IMR-90 (cell line): Measurements from ENCODE around the gene CDADC1. TPM values are rescaled to one million over a fixed set of nuclear protein-coding genes. Genes with fewer than 3 reads are reported as not detected.

Experiments
- ATAC-seq: fragments of 200-7000 bp; cut with Tn5 transposase; 2 replicates; pipeline ENCODE4 v1.9.1; 2020; ENCODE audit warnings: low read depth, mild to moderate bottlenecking, moderate library complexity
- BruUV-seq: library from RNA; stranded (reverse); fragments of 400-500 nt; replicated peaks from 2 replicates; lab custom pipeline; 2021; lab: Mats Ljungman, UMichigan
- CTCF ChIA-PET: fragments of 300-600 bp; formaldehyde crosslinking; extraction: SDS; loops from one replicate; lab custom pipeline; 2021; ENCODE audit warnings: antibody characterized with exemption; lab: Yijun Ruan, JAX
- POLR2A ChIA-PET: fragments of 300-600 bp; sonication (Branson Sonifier 250); formaldehyde crosslinking; loops from one replicate; lab custom pipeline; 2022; ENCODE audit warnings: antibody characterized with exemption; ENCODE audit not compliant: unreplicated experiment; lab: Charles Lee
- DNase-seq: peaks from one replicate; pipeline ENCODE4 v3.0.0; 2013
- H2AFZ ChIP-seq: replicated peaks from 2 replicates; pipeline ENCODE3; 2013; ENCODE audit warnings: low read length, mild to moderate bottlenecking; ENCODE audit not compliant: poor library complexity
- H2AK5ac ChIP-seq: 2 replicates; pipeline ENCODE4 v1.6.1; 2013; ENCODE audit warnings: low read depth, low read length, inconsistent platforms
- H2AK9ac ChIP-seq: replicated peaks from 2 replicates; pipeline ENCODE3; 2013; ENCODE audit warnings: mild to moderate bottlenecking, low read depth, low read length, moderate library complexity; ENCODE audit not compliant: poor library complexity
- H2BK120ac ChIP-seq: 2 replicates; pipeline ENCODE4 v1.6.1; 2013; ENCODE audit warnings: low read depth, low read length, inconsistent platforms
- H2BK15ac ChIP-seq: 3 replicates; pipeline ENCODE4 v1.6.1; 2013; ENCODE audit warnings: low read depth, low read length, inconsistent platforms
- H2BK20ac ChIP-seq: 2 replicates; pipeline ENCODE4 v1.6.1; 2013; ENCODE audit warnings: low read depth, mild to moderate bottlenecking, inconsistent platforms, low read length, moderate library complexity
- H2BK5ac ChIP-seq: 2 replicates; pipeline ENCODE4 v1.6.1; 2013; ENCODE audit warnings: mild to moderate bottlenecking, low read depth, low read length, inconsistent platforms; ENCODE audit not compliant: poor library complexity, severe bottlenecking
- H3K14ac ChIP-seq: replicated peaks from 2 replicates; pipeline ENCODE4 v1.6.1; 2013; ENCODE audit warnings: low read depth, low read length, inconsistent platforms
- H3K18ac ChIP-seq: 2 replicates; pipeline ENCODE4 v1.6.1; 2013; ENCODE audit warnings: low read depth, low read length, control low read depth
- H3K23ac ChIP-seq: 2 replicates; pipeline ENCODE4 v1.6.1; 2013; ENCODE audit warnings: low read depth, low read length, inconsistent platforms
- H3K27ac ChIP-seq: 2 replicates; pipeline ENCODE4 v1.5.1; 2013; ENCODE audit warnings: mild to moderate bottlenecking, control low read depth, low read length; ENCODE audit not compliant: insufficient read depth
- H3K27me3 ChIP-seq: 2 replicates; pipeline ENCODE4 v1.6.1; 2013; ENCODE audit warnings: low read length; ENCODE audit not compliant: control insufficient read depth, insufficient read depth
- H3K36me3 ChIP-seq: 2 replicates; pipeline ENCODE4 v1.6.1; 2013; ENCODE audit warnings: low read length, mixed read lengths; ENCODE audit not compliant: control insufficient read depth, insufficient read depth
- H3K4ac ChIP-seq: 2 replicates; pipeline ENCODE4 v1.6.1; 2013; ENCODE audit warnings: low read depth, low read length, inconsistent platforms
- H3K4me1 ChIP-seq: 2 replicates; pipeline ENCODE4 v1.6.1; 2013; ENCODE audit warnings: low read length, mixed read lengths; ENCODE audit not compliant: control insufficient read depth, insufficient read depth
- H3K4me2 ChIP-seq: 2 replicates; pipeline ENCODE4 v1.6.1; 2013; ENCODE audit warnings: low read depth, mild to moderate bottlenecking, control low read depth, low read length, moderate library complexity
- H3K4me3 ChIP-seq: 2 replicates; pipeline ENCODE4 v1.5.1; 2013; ENCODE audit warnings: low read depth, mild to moderate bottlenecking, control low read depth, low read length, moderate library complexity; ENCODE audit not compliant: insufficient read depth
- H3K56ac ChIP-seq: 2 replicates; pipeline ENCODE4 v1.6.1; 2013; ENCODE audit warnings: low read length, inconsistent platforms; ENCODE audit not compliant: insufficient read depth; ENCODE audit errors: extremely low read depth
- H3K79me1 ChIP-seq, 2 experiments: 2 replicates each; pipeline ENCODE4 v1.6.1; 2013; ENCODE audit warnings: low read length in 2 of 2, inconsistent platforms in 1 of 2, low read depth in 1 of 2
- H3K9ac ChIP-seq: 2 replicates; pipeline ENCODE4 v1.6.1; 2013; ENCODE audit warnings: low read depth, low read length, control low read depth
- H3K9me1 ChIP-seq: 2 replicates; pipeline ENCODE4 v1.6.1; 2013; ENCODE audit warnings: low read length, inconsistent platforms; ENCODE audit not compliant: insufficient read depth
- H3K9me3 ChIP-seq: 2 replicates; pipeline ENCODE4 v1.6.1; 2013; ENCODE audit warnings: low read length; ENCODE audit not compliant: control insufficient read depth, insufficient read depth
- H4K20me1 ChIP-seq: 2 replicates; pipeline ENCODE4 v1.6.1; 2013; ENCODE audit warnings: low read length, inconsistent platforms; ENCODE audit not compliant: insufficient read depth
- H4K5ac ChIP-seq: 2 replicates; pipeline ENCODE4 v1.6.1; 2013; ENCODE audit warnings: mild to moderate bottlenecking, low read depth, low read length, control low read depth
- H4K8ac ChIP-seq, 2 experiments: 2 replicates each; pipeline ENCODE4 v1.6.1; 2013; ENCODE audit warnings: low read depth in 2 of 2, low read length in 2 of 2, control low read depth in 1 of 2, inconsistent platforms in 1 of 2
- H4K91ac ChIP-seq: 2 replicates; pipeline ENCODE4 v1.6.1; 2013; ENCODE audit warnings: low read depth, low read length, inconsistent platforms; ENCODE audit not compliant: insufficient read depth
- BHLHE40 ChIP-seq: fragments of 150-350 bp; IDR thresholded peaks from 2 replicates; pipeline ENCODE4 v1.6.1; 2016; ENCODE audit warnings: mild to moderate bottlenecking, low read depth, low read length
- CEBPB ChIP-seq: IDR thresholded peaks from 2 replicates; pipeline ENCODE4 v1.6.1; 2012; ENCODE audit warnings: low read depth, low read length, improper control_type of control experiment
- CHD1 ChIP-seq: IDR thresholded peaks from 2 replicates; pipeline ENCODE4 v1.6.1; 2012; ENCODE audit warnings: low read depth, low read length, improper control_type of control experiment
- FOS ChIP-seq: fragments of 150-350 bp; IDR thresholded peaks from 2 replicates; pipeline ENCODE4 v1.6.1; 2016; ENCODE audit warnings: low read depth, low read length
- MAFK ChIP-seq: IDR thresholded peaks from 2 replicates; pipeline ENCODE4 v1.6.1; 2012; ENCODE audit warnings: low read depth, low read length, improper control_type of control experiment
- MAZ ChIP-seq: IDR thresholded peaks from 2 replicates; pipeline ENCODE4 v1.6.1; 2012; ENCODE audit warnings: low read depth, mild to moderate bottlenecking, low read length, improper control_type of control experiment, moderate library complexity, borderline replicate concordance
- MXI1 ChIP-seq: IDR thresholded peaks from 2 replicates; pipeline ENCODE4 v1.6.1; 2012; ENCODE audit warnings: low read depth, mild to moderate bottlenecking, low read length, moderate library complexity, borderline replicate concordance
- NFE2L2 ChIP-seq: fragments of 150-350 bp; IDR thresholded peaks from 2 replicates; pipeline ENCODE4 v1.6.1; 2016; ENCODE audit warnings: low read depth, mild to moderate bottlenecking, low read length
- POLR2A ChIP-seq: IDR thresholded peaks from 2 replicates; pipeline ENCODE4 v1.6.1; 2012; ENCODE audit warnings: mild to moderate bottlenecking, low read depth, low read length
- RAD21 ChIP-seq: IDR thresholded peaks from 2 replicates; pipeline ENCODE4 v1.6.1; 2012; ENCODE audit warnings: low read length, improper control_type of control experiment
- RCOR1 ChIP-seq: IDR thresholded peaks from 2 replicates; pipeline ENCODE4 v1.6.1; 2012; ENCODE audit warnings: mild to moderate bottlenecking, low read length, improper control_type of control experiment; ENCODE audit not compliant: insufficient replicate concordance
- RFX5 ChIP-seq: IDR thresholded peaks from 2 replicates; pipeline ENCODE4 v1.8.0; 2012; ENCODE audit warnings: low read depth, mild to moderate bottlenecking, low read length, moderate library complexity
- WGBS, 2 experiments: methylation state at CpG; one replicate each; pipeline versions ENCODE4 v1.1.5 to v1.1.7; 2013; ENCODE audit warnings: missing lambda C conversion rate in 2 of 2; ENCODE audit not compliant: insufficient read length in 1 of 2; ENCODE audit errors: extremely low coverage in 2 of 2; 5-methylcytosine and 5-hydroxymethylcytosine counted together
- dilution Hi-C: fragments of 300-500 bp; cut with HindIII; formaldehyde crosslinking; loops from one replicate; pipeline ENCODE4 v1.14.3; 2018; ENCODE audit warnings: low sequenced_read_pairs; ENCODE audit not compliant: unreplicated experiment
- in situ Hi-C: fragments of 300-500 bp; cut with MboI; formaldehyde crosslinking; loops from 3 replicates; pipeline ENCODE4 v1.14.3; 2019; ENCODE audit warnings: low sequenced_read_pairs, inconsistent platforms, mixed read lengths
- intact Hi-C: fragments of 100-400 bp; cut with micrococcal nuclease; formaldehyde crosslinking; loops from 2 replicates; pipeline ENCODE4 v1.10.0; 2022
- polyA plus RNA-seq, 3 experiments: library from polyadenylated mRNA; depleted of rRNA; stranded (reverse); fragments of >200 nt; gene quantifications; 2 replicates each; pipeline ENCODE4 v1.2.3, GENCODE V29; 2012; ENCODE audit warnings: low replicate concordance in 1 of 3
- total RNA-seq: library from RNA; depleted of rRNA; stranded (reverse); fragments of >200 nt; gene quantifications from 2 replicates; pipeline ENCODE4 v1.2.3, GENCODE V29; 2012
- TF ChIP-seq, protein P1 (sequence below): fragments of 150-350 bp; IDR thresholded peaks from 2 replicates; pipeline ENCODE4 v1.6.1; 2017; ENCODE audit warnings: mild to moderate bottlenecking, antibody characterized with exemption, low read length, low read depth
- TF ChIP-seq, protein P2 (sequence below): conservative IDR thresholded peaks from 2 replicates; pipeline ENCODE4 v1.5.1; 2012; ENCODE audit warnings: mild to moderate bottlenecking, low read depth, low read length, improper control_type of control experiment
- TF ChIP-seq, protein P3 (sequence below): fragments of 150-350 bp; IDR thresholded peaks from 2 replicates; pipeline ENCODE4 v1.6.1; 2016; ENCODE audit warnings: low read depth, mild to moderate bottlenecking, low read length, moderate library complexity, borderline replicate concordance

Gene CDADC1
- total and polyA plus RNA-seq, 2 of the 4 experiments (the other 2 are of a cell fraction), result 0.54 to 2.6 TPM

DNA sequence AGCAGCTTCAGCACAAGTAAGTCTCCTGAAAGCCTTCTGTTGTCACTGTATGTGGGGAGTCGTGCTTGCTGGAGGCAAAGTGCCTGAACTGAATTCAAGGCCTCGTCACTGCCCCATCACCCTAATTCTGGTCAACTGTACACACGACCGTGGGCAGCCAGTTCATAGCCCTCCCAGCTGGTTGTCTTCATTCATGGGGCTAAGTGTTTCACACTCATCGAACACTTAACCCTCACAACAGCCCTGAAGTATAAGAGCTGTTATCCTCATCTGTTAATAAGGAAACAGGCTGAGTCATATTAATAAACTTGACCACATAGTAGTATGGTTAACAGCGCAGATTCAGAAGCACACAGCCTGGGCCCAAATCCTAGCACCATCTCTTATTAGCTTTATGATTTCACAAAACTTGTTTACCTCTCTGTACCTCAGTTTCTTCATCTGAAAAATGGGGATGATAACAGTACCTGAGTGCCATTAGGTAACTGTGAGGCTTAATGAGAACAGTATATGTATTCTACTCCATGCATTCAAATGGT is 66.7 kb downstream of the CDADC1 start:
- H2AK9ac ChIP-seq, result peak overlapping the region; percentile 79
- H3K36me3 ChIP-seq, result peaks cover 3% of the 10 kb centered on the region; the same call in 1 of the 2 replicates
- peak overlapping the region; percentile 97 for H2AK5ac ChIP-seq
- peak overlapping the region; percentile 98 for H4K5ac ChIP-seq
- H3K23ac ChIP-seq, result peak overlapping the region; percentile 91
- H3K4ac ChIP-seq, result peak overlapping the region; percentile 98
- no peak overlapping the region for H3K4me3 ChIP-seq
- H3K56ac ChIP-seq, result peak overlapping the region; percentile 98
- H3K9me3 ChIP-seq, result no peaks in the 10 kb centered on the region
- peak overlapping the region; percentile 98 for H2BK20ac ChIP-seq
- peak overlapping the region; percentile 90 to 97 for H4K8ac ChIP-seq
- H3K4me1 ChIP-seq, result peaks cover 17% of the 10 kb centered on the region
- H2BK15ac ChIP-seq, result peak overlapping the region; percentile 96
- BruUV-seq, result no TSS peak
- H3K9me1 ChIP-seq, result peaks cover 22% of the 10 kb centered on the region
- peak overlapping the region; percentile 90 for H3K18ac ChIP-seq
- ATAC-seq (peak; percentile 45), DNase-seq (peak; percentile 65)
- peak overlapping the region; percentile 95 for H2BK120ac ChIP-seq
- H3K14ac ChIP-seq, result peak overlapping the region; percentile 80
- peak overlapping the region; percentile 90 for H2AFZ ChIP-seq
- POLR2A ChIA-PET, result interaction anchor here (0.9 kb wide), 1 partner anchor 122 kb away, joined by 4 read pairs; no protein-coding TSS in a partner anchor
- CTCF ChIA-PET, result interaction anchor here (0.6 to 1.6 kb wide), 5 partner anchors 42 to 292 kb away, joined by 3 to 5 read pairs (median 3); no protein-coding TSS in a partner anchor
- dilution Hi-C loops, result no loop called here
- H4K20me1 ChIP-seq, result no peaks in the 10 kb centered on the region
- peak overlapping the region; percentile 31 for H3K9ac ChIP-seq
- WGBS, 2 experiments, result no CpG with 5 or more reads among the region's 6 CpGs
- intact Hi-C loops, result loop anchor here (2.0 to 5.0 kb wide), 3 partner anchors 43 to 130 kb away; partner anchors contain the start of genes CAB39L and SETDB2
- H3K79me1 ChIP-seq, result peaks cover 3 to 18% of the 10 kb centered on the region in 2 experiments; a peak in 2 of 4 replicates
- peak overlapping the region; percentile 97 for H3K27ac ChIP-seq
- H4K91ac ChIP-seq, result peak overlapping the region; percentile 98
- peak overlapping the region; percentile 73 for H3K4me2 ChIP-seq
- in situ Hi-C loops, result no loop called here
- no peaks in the 10 kb centered on the region for H3K27me3 ChIP-seq
- peak overlapping the region; percentile 99 for H2BK5ac ChIP-seq
- TF ChIP-seq CHD1, result 0 out of 2 replicates have a peak, but pooled peaks have one; percentile 20
- TF ChIP-seq, protein P1, sequence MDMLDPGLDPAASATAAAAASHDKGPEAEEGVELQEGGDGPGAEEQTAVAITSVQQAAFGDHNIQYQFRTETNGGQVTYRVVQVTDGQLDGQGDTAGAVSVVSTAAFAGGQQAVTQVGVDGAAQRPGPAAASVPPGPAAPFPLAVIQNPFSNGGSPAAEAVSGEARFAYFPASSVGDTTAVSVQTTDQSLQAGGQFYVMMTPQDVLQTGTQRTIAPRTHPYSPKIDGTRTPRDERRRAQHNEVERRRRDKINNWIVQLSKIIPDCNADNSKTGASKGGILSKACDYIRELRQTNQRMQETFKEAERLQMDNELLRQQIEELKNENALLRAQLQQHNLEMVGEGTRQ, result no peak
- TF ChIP-seq MAZ, result no peak
- TF ChIP-seq FOS, result no peak
- TF ChIP-seq RAD21, result no peak
- no peak for TF ChIP-seq CEBPB
- no peak for TF ChIP-seq BHLHE40
- TF ChIP-seq RCOR1, result peak; percentile 56
- TF ChIP-seq MAFK, result no peak
- TF ChIP-seq, protein P2, sequence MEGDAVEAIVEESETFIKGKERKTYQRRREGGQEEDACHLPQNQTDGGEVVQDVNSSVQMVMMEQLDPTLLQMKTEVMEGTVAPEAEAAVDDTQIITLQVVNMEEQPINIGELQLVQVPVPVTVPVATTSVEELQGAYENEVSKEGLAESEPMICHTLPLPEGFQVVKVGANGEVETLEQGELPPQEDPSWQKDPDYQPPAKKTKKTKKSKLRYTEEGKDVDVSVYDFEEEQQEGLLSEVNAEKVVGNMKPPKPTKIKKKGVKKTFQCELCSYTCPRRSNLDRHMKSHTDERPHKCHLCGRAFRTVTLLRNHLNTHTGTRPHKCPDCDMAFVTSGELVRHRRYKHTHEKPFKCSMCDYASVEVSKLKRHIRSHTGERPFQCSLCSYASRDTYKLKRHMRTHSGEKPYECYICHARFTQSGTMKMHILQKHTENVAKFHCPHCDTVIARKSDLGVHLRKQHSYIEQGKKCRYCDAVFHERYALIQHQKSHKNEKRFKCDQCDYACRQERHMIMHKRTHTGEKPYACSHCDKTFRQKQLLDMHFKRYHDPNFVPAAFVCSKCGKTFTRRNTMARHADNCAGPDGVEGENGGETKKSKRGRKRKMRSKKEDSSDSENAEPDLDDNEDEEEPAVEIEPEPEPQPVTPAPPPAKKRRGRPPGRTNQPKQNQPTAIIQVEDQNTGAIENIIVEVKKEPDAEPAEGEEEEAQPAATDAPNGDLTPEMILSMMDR, result no peak
- TF ChIP-seq NFE2L2, result no peak
- TF ChIP-seq RFX5, result no peak
- TF ChIP-seq, protein P3, sequence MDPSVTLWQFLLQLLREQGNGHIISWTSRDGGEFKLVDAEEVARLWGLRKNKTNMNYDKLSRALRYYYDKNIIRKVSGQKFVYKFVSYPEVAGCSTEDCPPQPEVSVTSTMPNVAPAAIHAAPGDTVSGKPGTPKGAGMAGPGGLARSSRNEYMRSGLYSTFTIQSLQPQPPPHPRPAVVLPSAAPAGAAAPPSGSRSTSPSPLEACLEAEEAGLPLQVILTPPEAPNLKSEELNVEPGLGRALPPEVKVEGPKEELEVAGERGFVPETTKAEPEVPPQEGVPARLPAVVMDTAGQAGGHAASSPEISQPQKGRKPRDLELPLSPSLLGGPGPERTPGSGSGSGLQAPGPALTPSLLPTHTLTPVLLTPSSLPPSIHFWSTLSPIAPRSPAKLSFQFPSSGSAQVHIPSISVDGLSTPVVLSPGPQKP, result no peak
- TF ChIP-seq POLR2A, result no peak
- TF ChIP-seq MXI1, result no peak
